Right renal pelvis (tissue), 4 donors: ENCODE measurements around the gene GLYATL3. TPM values are rescaled to one million over a fixed set of nuclear protein-coding genes. Genes with fewer than 3 reads are reported as not detected.

Experiments used
- DNase-seq, 4 donors: peaks; one replicate each; pipeline ENCODE4 v3.0.0-alpha.2; 2013; ENCODE audit warnings: low read depth in 4 of 4, low spot score in 3 of 4, missing footprints in 1 of 4
- polyA plus RNA-seq, 4 donors: library from polyadenylated mRNA; unstranded; fragments of 120-200 nt; gene quantifications; one replicate each; pipeline ENCODE4 v1.2.1, GENCODE V29; 2013; ENCODE audit not compliant: insufficient read length in 4 of 4

GLYATL3 gene
- polyA plus RNA-seq, 4 donors: not detected

- DNase-seq: no peak
These were observed 13.6 kb downstream of the GLYATL3 start for GRCh38 chr6:49513153-49513989.

- no peak for DNase-seq
These were observed 15.1 kb downstream of the GLYATL3 start for GRCh38 chr6:49514571-49515484.

GRCh38 chr6:49515485-49516146, 15.9 kb downstream of the GLYATL3 start:
- no peak for DNase-seq

- DNase-seq: no peak
These were observed 16.4 kb downstream of the GLYATL3 start for GRCh38 chr6:49516147-49516505.

GRCh38 chr6:49517919-49518318, 18.2 kb downstream of the GLYATL3 start:
- DNase-seq: no peak

GRCh38 chr6:49519660-49520059, 19.9 kb downstream of the GLYATL3 start:
- no peak for DNase-seq

- no peak for DNase-seq
These were observed 23.2 kb downstream of the GLYATL3 start for GRCh38 chr6:49522710-49523593.

- no peak for DNase-seq
These were observed 24.2 kb downstream of the GLYATL3 start for GRCh38 chr6:49523901-49524300.

- DNase-seq: no peak
These were observed 24.8 kb downstream of the GLYATL3 start for GRCh38 chr6:49524541-49524940.

GRCh38 chr6:49526598-49526997, 26.9 kb downstream of the GLYATL3 start:
- no peak for DNase-seq

- no peak for DNase-seq
These were observed 27.6 kb downstream of the GLYATL3 start for GRCh38 chr6:49527320-49527719.

GRCh38 chr6:49528571-49528970, 28.8 kb downstream of the GLYATL3 start:
- no peak for DNase-seq

- DNase-seq: no peak
These were observed 30.5 kb downstream of the GLYATL3 start for GRCh38 chr6:49530141-49530776.

- DNase-seq: peak in 3 of 4 donors; percentile 12 to 41 (median 33)
These were observed 32.2 kb downstream of the GLYATL3 start for GRCh38 chr6:49531774-49532569.

- no peak for DNase-seq
These were observed 36.1 kb downstream of the GLYATL3 start for GRCh38 chr6:49535795-49536194.

- no peak for DNase-seq
These were observed 39.4 kb downstream of the GLYATL3 start for GRCh38 chr6:49539102-49539501.

GRCh38 chr6:49540614-49541013, 40.9 kb downstream of the GLYATL3 start:
- DNase-seq: no peak

- no peak for DNase-seq
These were observed 41.5 kb downstream of the GLYATL3 start for GRCh38 chr6:49541210-49541724.

- no peak for DNase-seq
These were observed 42.2 kb downstream of the GLYATL3 start for GRCh38 chr6:49541936-49542335.
